Stimulated activated naive B cell treated with anti-CD40 and anti-IgM and Interleukin-4, amounts not matched to agents 10 μg/mL and 1 μg/mL and 100 μg/mL, for 72 hours (primary cell): ENCODE results near the gene NOL4L.

Source experiments
- ATAC-seq, 2 donors: fragments of 150-1000 bp; cut with Tn5 transposase; replicated peaks; 2 replicates each; pipeline ENCODE4 v1.10.0; 2021; ENCODE audit warnings: moderate library complexity in 1 of 2
- DNase-seq: peaks from one replicate; pipeline ENCODE4 v3.0.0; 2021
- H3K27ac Mint-ChIP-seq: one replicate; pipeline ENCODE4 v1.8.0; 2022; ENCODE audit warnings: mild to moderate bottlenecking, mixed read lengths
- H3K27me3 Mint-ChIP-seq, 2 donors: one replicate each; pipeline ENCODE4 v1.8.0; 2022; ENCODE audit warnings: mixed read lengths in 2 of 2
- H3K36me3 Mint-ChIP-seq, 2 donors: one replicate each; pipeline ENCODE4 v1.8.0; 2022; ENCODE audit warnings: mixed read lengths in 2 of 2, mild to moderate bottlenecking in 1 of 2
- H3K4me1 Mint-ChIP-seq, 2 donors: one replicate each; pipeline ENCODE4 v1.8.0; 2022; ENCODE audit warnings: mixed read lengths in 2 of 2, mild to moderate bottlenecking in 1 of 2
- H3K4me3 Mint-ChIP-seq, 2 donors: one replicate each; pipeline ENCODE4 v1.8.0; 2022; ENCODE audit warnings: mild to moderate bottlenecking in 2 of 2, mixed read lengths in 2 of 2, moderate library complexity in 1 of 2
- H3K9me3 Mint-ChIP-seq, 2 donors: one replicate each; pipeline ENCODE4 v1.8.0; 2022; ENCODE audit warnings: mixed read lengths in 2 of 2, mild to moderate bottlenecking in 1 of 2

Gene NOL4L

DNA sequence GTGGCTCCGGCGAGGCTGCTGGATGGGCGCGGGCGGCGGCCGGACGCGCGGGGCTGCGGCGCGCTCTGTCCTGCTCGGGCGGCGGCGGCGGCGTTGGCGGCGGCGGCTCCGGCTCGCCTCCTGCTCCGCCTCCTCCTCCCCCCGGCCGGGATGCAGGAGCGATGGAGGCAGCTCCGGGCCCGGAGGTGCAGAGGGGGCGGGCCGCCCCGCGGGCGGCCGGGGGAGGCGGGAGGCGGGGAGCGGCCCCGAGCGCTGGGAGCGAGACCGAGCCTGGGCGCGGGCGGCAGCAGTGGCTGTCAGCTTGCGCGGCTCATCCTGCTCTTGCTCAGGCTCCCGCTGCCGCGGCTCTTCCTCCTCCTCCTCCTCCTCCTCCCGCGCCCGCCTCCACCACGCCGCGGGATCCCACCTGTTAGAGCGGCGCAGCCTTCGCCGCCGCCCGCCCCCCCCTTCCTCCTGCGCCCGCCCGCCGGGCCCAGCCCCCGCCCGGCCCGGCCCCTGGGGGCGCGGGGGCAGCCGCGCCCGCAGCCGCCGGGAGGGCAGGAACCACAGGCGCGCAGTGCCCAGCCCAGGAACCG lies at the start of gene NOL4L:
TSS of gene NOL4L (minus strand) at position 323 of the 575 bp plus-strand sequence. CDS start 443 bp downstream, outside the sequence.
- Mint-ChIP-seq H3K36me3 (no peaks in the 10 kb centered on the region), H3K4me1 (peaks cover 28 to 34% of the 10 kb centered on the region in 2 donors), H3K27me3 (peaks cover 28 to 29% of the 10 kb centered on the region in 2 donors), H3K27ac (peak within 1 kb of the TSS; percentile 85), H3K4me3 (peak within 1 kb of the TSS; percentile 81 to 92), H3K9me3 (no peaks in the 10 kb centered on the region)
- DNase-seq, result no peak
- ATAC-seq, result peak; percentile 19 to 38

DNA sequence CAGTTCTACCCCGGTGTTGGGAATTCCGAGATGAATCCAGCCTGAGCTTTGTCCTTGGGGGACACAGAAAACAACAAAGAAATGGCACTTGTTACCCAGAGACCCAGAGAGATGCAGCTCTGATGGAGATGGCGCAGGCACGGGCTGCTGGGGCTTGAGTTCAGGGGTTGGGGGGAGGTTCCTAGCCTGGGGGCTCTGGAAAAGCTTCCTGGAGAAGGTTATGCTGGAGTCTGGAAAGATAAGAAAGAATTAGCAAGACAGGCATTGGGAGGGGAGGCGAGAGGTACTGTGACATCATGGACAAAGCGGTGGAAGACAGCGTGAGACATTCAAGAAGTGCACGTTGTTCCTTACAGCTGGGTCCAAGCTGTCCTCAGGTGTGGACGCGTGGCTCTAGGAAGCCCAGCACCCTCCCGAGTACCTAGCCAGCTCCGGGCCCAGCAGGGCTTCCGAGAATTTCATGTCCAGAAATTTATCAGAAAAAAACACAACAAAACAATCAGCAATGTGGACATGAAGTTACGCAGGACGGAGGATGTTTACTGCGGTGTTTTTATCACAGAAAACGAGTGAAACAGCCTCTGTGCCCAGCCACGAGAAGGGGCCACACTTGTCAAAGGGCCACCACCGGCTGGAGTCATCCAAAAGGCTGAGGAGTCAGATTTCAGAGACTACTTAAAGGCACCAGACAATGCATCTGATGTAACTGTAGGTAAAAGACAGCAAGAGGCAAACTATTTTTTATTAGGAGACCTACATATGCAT lies 49.1 kb upstream of the NOL4L start:
- Mint-ChIP-seq H3K27me3 (peaks cover 5 to 15% of the 10 kb centered on the region in 2 donors), H3K4me1 (peaks cover 0 to 4% of the 10 kb centered on the region in 2 donors), H3K4me3 (no peak overlapping the region), H3K27ac (no peak overlapping the region), H3K9me3 (no peaks in the 10 kb centered on the region), H3K36me3 (no peaks in the 10 kb centered on the region)
- no peak for DNase-seq
- ATAC-seq, result no peak

- Mint-ChIP-seq H3K4me1 (peaks cover 11 to 19% of the 10 kb centered on the region in 2 donors), H3K27me3 (peaks cover 5 to 20% of the 10 kb centered on the region in 2 donors), H3K36me3 (no peaks in the 10 kb centered on the region), H3K27ac (no peak overlapping the region), H3K4me3 (no peak overlapping the region), H3K9me3 (no peaks in the 10 kb centered on the region)
- no peak for ATAC-seq
- no peak for DNase-seq
Observed at GRCh38 chr20:32632461-32633354, 47.6 kb upstream of the NOL4L start.

GRCh38 chr20:32631933-32632460 lies 46.9 kb upstream of the NOL4L start:
- no peak overlapping the region for H3K27ac Mint-ChIP-seq
- H3K27me3 Mint-ChIP-seq, result peaks cover 5 to 20% of the 10 kb centered on the region in 2 donors
- no peaks in the 10 kb centered on the region for H3K36me3 Mint-ChIP-seq
- H3K4me1 Mint-ChIP-seq, result peaks cover 16 to 25% of the 10 kb centered on the region in 2 donors
- ATAC-seq (no peak), DNase-seq (no peak)
- no peaks in the 10 kb centered on the region for H3K9me3 Mint-ChIP-seq
- no peak overlapping the region for H3K4me3 Mint-ChIP-seq

- DNase-seq, result no peak
- H3K27me3 Mint-ChIP-seq, result peaks cover 5 to 17% of the 10 kb centered on the region in 2 donors
- no peak overlapping the region for H3K4me3 Mint-ChIP-seq
- no peaks in the 10 kb centered on the region for H3K36me3 Mint-ChIP-seq
- no peak overlapping the region for H3K27ac Mint-ChIP-seq
- no peaks in the 10 kb centered on the region for H3K9me3 Mint-ChIP-seq
- ATAC-seq, result no peak
- H3K4me1 Mint-ChIP-seq, result peaks cover 19 to 36% of the 10 kb centered on the region in 2 donors
Observed at GRCh38 chr20:32629813-32630212, 44.7 kb upstream of the NOL4L start.

DNA sequence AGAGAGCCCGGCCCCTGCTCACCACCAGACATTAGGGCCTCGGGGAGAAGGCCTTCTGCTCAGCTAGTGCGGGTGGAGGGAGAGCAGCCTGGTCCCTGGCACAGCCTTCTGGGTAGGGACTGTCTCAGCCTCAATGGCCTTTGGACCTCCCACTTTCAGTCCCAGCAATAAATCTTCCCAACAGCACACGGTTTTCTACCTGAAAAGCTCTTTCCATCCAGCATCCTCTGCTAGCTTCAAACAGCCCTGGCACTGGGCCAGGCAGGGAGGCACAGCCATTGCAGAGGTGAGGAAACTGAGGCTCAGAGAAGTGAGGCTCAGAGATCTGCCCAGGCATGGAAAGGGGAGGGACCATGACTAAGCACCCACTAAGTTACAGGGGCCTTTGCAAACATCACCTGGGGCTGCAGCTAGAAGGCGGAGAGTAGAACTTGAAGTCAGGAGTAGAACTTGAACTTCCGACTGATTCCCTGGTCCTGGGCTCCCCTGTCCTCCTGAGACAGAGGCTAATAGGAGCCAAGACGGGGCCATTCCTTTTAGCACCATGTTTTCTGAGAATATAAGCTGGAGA lies 43.9 kb upstream of the NOL4L start:
- DNase-seq (no peak), ATAC-seq (no peak)
- H3K4me1 Mint-ChIP-seq, result peaks cover 19 to 36% of the 10 kb centered on the region in 2 donors
- H3K9me3 Mint-ChIP-seq, result no peaks in the 10 kb centered on the region
- no peaks in the 10 kb centered on the region for H3K36me3 Mint-ChIP-seq
- H3K4me3 Mint-ChIP-seq, result no peak overlapping the region
- H3K27me3 Mint-ChIP-seq, result peaks cover 5 to 15% of the 10 kb centered on the region in 2 donors
- H3K27ac Mint-ChIP-seq, result no peak overlapping the region

- no peak for DNase-seq
- peak overlapping the region; percentile 82 to 84 for H3K4me3 Mint-ChIP-seq
- H3K36me3 Mint-ChIP-seq, result no peaks in the 10 kb centered on the region
- ATAC-seq, result peak; percentile 55 to 63
- no peaks in the 10 kb centered on the region for H3K9me3 Mint-ChIP-seq
- H3K27ac Mint-ChIP-seq, result peak overlapping the region; percentile 92
- peaks cover 0 to 10% of the 10 kb centered on the region in 2 donors for H3K27me3 Mint-ChIP-seq
- peaks cover 19 to 36% of the 10 kb centered on the region in 2 donors for H3K4me1 Mint-ChIP-seq
Observed at GRCh38 chr20:32626859-32627636, 41.9 kb upstream of the NOL4L start.

DNA sequence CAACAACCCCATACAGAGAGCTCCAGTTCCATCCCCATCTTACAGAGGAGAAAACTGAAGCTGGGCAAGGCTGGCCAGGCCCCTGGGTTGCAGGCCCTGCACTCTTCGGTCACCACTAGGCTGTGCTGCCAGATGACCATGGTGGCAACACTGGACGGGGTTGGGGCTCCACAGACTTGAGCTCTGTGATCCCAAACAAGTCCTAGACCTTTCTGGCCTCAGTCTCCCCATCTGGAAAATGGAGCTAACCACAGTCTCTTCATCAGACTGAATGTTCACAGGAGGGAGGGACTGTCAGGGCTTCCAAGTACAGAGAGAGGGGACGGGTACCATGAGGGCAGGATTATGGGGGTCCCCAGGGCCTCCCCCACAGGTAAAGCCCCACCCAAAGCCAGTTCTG lies 41.3 kb upstream of the NOL4L start:
- Mint-ChIP-seq H3K4me1 (peaks cover 19 to 36% of the 10 kb centered on the region in 2 donors), H3K36me3 (no peaks in the 10 kb centered on the region), H3K27me3 (peaks cover 0 to 10% of the 10 kb centered on the region in 2 donors), H3K4me3 (no peak overlapping the region), H3K27ac (no peak overlapping the region), H3K9me3 (no peaks in the 10 kb centered on the region)
- ATAC-seq, result no peak
- no peak for DNase-seq

GRCh38 chr20:32625996-32626395 lies 40.9 kb upstream of the NOL4L start:
- Mint-ChIP-seq H3K27me3 (peaks cover 0 to 10% of the 10 kb centered on the region in 2 donors), H3K27ac (no peak overlapping the region)
- no peak for ATAC-seq

GRCh38 chr20:32624687-32625345 lies 39.7 kb upstream of the NOL4L start:
- Mint-ChIP-seq H3K4me1 (peaks cover 19 to 36% of the 10 kb centered on the region in 2 donors), H3K27ac (no peak overlapping the region), H3K36me3 (no peaks in the 10 kb centered on the region), H3K27me3 (peaks cover 0 to 10% of the 10 kb centered on the region in 2 donors), H3K9me3 (no peaks in the 10 kb centered on the region), H3K4me3 (no peak overlapping the region)
- ATAC-seq, result no peak
- DNase-seq, result no peak

More at GRCh38 chr20:32625996-32626395, 40.9 kb upstream of the NOL4L start:
- H3K4me3 Mint-ChIP-seq, result no peak overlapping the region
- no peaks in the 10 kb centered on the region for H3K36me3 Mint-ChIP-seq
- no peaks in the 10 kb centered on the region for H3K9me3 Mint-ChIP-seq
- H3K4me1 Mint-ChIP-seq, result peaks cover 19 to 36% of the 10 kb centered on the region in 2 donors
- no peak for DNase-seq

DNA sequence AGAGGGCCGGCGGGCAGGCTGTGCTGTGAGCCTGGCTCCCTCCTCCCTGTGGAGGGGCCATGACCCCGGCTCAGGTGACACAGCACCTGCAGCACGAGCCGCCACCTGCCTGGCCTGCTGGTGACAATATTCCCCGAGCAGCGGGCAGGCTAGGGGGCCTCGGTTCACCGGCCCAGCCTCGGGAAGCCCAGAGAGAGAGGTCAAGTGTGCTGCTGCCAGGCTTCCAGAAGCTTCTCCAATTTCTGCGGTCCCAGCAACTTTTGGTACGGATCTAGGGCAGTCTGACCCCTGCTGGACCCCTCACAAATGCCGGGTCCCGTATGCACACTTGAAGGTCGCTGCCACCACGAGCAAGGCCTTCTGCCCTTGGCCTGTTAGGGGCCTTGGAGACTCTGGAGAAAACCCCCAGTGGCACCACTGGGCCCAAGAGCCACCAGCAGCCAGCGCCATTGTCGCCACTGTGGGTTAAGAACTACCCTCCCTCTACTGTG lies 38.6 kb upstream of the NOL4L start:
- DNase-seq, result no peak
- Mint-ChIP-seq H3K9me3 (no peaks in the 10 kb centered on the region), H3K27me3 (peaks cover 0 to 10% of the 10 kb centered on the region in 2 donors), H3K27ac (no peak overlapping the region), H3K36me3 (no peaks in the 10 kb centered on the region), H3K4me1 (peaks cover 16 to 28% of the 10 kb centered on the region in 2 donors), H3K4me3 (no peak overlapping the region)
- no peak for ATAC-seq

DNA sequence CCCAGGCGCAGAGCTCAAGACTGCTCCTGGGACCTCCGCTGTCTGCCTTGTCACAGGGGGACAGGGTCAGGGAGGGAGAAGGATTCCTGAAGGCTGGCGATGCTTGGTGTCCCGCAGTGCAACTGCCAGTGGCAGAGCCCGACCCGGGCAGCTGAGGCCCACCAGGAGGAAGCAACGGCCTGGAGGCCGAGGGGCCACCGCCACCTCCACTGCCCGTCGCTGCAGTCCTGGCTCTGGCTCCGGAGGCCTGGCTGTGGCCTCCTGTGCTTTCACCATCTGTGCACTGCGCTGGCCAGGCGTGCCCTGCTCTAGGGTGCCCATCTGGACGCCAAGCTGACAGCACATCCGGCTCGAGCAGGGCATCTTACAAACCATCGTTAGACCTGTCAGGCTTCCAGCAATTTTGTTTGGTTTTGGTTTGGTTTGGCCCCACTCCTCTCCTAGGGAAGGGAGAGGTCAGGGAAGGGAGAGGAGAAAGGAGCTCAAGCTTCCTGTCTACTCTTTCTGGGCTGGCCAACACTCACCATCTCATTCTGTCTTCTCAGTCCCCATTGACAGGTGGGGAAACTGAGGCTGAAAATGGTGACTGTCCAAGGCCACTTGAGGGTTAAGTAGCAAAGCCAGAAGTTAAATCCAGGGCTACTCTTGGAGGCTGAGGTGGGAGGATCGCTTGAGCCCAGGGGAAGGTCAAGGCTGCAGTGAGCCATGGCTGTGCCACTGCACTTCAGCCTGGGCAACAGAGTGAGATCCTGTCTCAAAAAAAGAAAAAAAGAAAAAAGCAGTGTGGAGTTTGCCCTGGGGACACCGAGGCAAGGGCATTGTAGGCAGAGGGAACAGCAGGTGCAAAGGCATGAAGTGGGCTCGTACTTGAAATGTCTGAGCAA lies 37.7 kb upstream of the NOL4L start:
- H3K9me3 Mint-ChIP-seq, result no peaks in the 10 kb centered on the region
- ATAC-seq, result no peak

More for the DNA sequence above, 37.7 kb upstream of the NOL4L start:
- Mint-ChIP-seq H3K4me1 (peaks cover 9 to 19% of the 10 kb centered on the region in 2 donors), H3K4me3 (no peak overlapping the region), H3K27me3 (peaks cover 2 to 5% of the 10 kb centered on the region in 2 donors), H3K27ac (no peak overlapping the region), H3K36me3 (no peaks in the 10 kb centered on the region)
- no peak for DNase-seq
